K562 (cell line): ENCODE measurements around the gene SLC4A2. TPM values are rescaled to one million over a fixed set of nuclear protein-coding genes. Genes with fewer than 3 reads are reported as not detected.

ENCODE experiments used
- C11orf30 ChIP-seq: fragments of 450-650 bp; IDR thresholded peaks from 2 replicates; pipeline ENCODE4 v1.6.1; 2016; ENCODE audit warnings: low read depth, mild to moderate bottlenecking
- ERF ChIP-seq: fragments of 450-650 bp; formaldehyde crosslinking; IDR thresholded peaks from 2 replicates; pipeline ENCODE4 v1.4.0; 2020; ENCODE audit warnings: mild to moderate bottlenecking, mixed read lengths
- FOSL1 ChIP-seq: fragments of 200-800 bp; sonication (Bioruptor generic); conservative IDR thresholded peaks from 2 replicates; pipeline ENCODE4 v1.6.1; 2016; ENCODE audit warnings: missing genetic modification characterization, missing compliant biosample characterization
- IFI16 ChIP-seq: fragments of 250-450 bp; sonication (Bioruptor Pico); IDR thresholded peaks from 2 replicates; pipeline ENCODE4 v2.1.2; 2022; ENCODE audit warnings: mild to moderate bottlenecking, inconsistent platforms
- MAFG ChIP-seq: fragments of 450-650 bp; conservative IDR thresholded peaks from 2 replicates; pipeline ENCODE4 v1.6.1; 2016; ENCODE audit warnings: missing genetic modification characterization, missing compliant biosample characterization
- MTF1 ChIP-seq: fragments of 250-450 bp; sonication (Bioruptor Pico); IDR thresholded peaks from 2 replicates; pipeline ENCODE4 v1.9.0; 2021; ENCODE audit warnings: moderate library complexity, mild to moderate bottlenecking, inconsistent platforms, borderline replicate concordance
- MYNN ChIP-seq, 2 experiments: sonication (generic); formaldehyde crosslinking in 1 of 2; IDR thresholded peaks; 2 replicates each; pipeline versions ENCODE4 v1.5.0 to v1.6.1; 2016 to 2020; ENCODE audit warnings: antibody characterized with exemption in 1 of 2, missing genetic modification reagents in 1 of 2
- NCOA1 ChIP-seq: fragments of 450-650 bp; IDR thresholded peaks from 2 replicates; pipeline ENCODE4 v1.6.1; 2016; ENCODE audit warnings: low read depth
- PHB ChIP-seq: fragments of 250-450 bp; sonication (Bioruptor Pico); IDR thresholded peaks from 2 replicates; pipeline ENCODE4 v1.5.0; 2021
- STAT5A ChIP-seq: IDR thresholded peaks from 2 replicates; pipeline ENCODE4 v1.6.1; 2012; ENCODE audit warnings: low read length, inconsistent platforms, borderline replicate concordance
- TFAM ChIP-seq: fragments of 250-450 bp; sonication (Bioruptor Pico); conservative IDR thresholded peaks from 2 replicates; pipeline ENCODE4 v1.5.0; 2021; ENCODE audit warnings: mild to moderate bottlenecking, moderate library complexity
- ZNF408 ChIP-seq: fragments of 250-450 bp; sonication (Bioruptor Pico); IDR thresholded peaks from 2 replicates; pipeline ENCODE4 v1.4.0; 2020; ENCODE audit warnings: low read depth, mild to moderate bottlenecking, moderate library complexity
- ZNF77 ChIP-seq: fragments of 250-450 bp; sonication (Bioruptor Pico); IDR thresholded peaks from 2 replicates; pipeline ENCODE4 v1.5.0; 2020
- polyA plus RNA-seq, 8 experiments: library from polyadenylated mRNA; depleted of rRNA in 4 of 8; stranded (reverse) in 5 of 8; unstranded in 3 of 8; fragments of >200 nt; fragmentation: Nextera tagmentation in 2 of 8; fragmentation: Illumina TruSeq in 1 of 8; extraction: Ambion mirVana in 2 of 8; extraction: Trizol in 1 of 8; gene quantifications; 2 replicates each; pipeline versions ENCODE4 v1.2.1 to v1.2.3, GENCODE V29; 2011 to 2014; ENCODE audit warnings: inconsistent platforms in 1 of 8, missing spikeins in 1 of 8
- total RNA-seq, 7 experiments: library from RNA; depleted of rRNA in 6 of 7; stranded (reverse); fragments of >200 nt in 6 of 7; fragmentation: Illumina TruSeq in 2 of 7; extraction: Trizol in 2 of 7; gene quantifications; 2 replicates each; pipeline versions ENCODE4 v1.2.1 to v1.2.3, GENCODE V29; 2011 to 2021; ENCODE audit warnings: low replicate concordance in 1 of 7
- TF ChIP-seq, protein P1 (sequence below): fragments of 150-350 bp; conservative IDR thresholded peaks from 2 replicates; pipeline ENCODE4 v1.6.1; 2014; ENCODE audit warnings: low read length
- TF ChIP-seq, protein P2 (sequence below): sonication (generic); formaldehyde crosslinking; IDR thresholded peaks from 2 replicates; pipeline ENCODE4 v1.8.0; 2022; ENCODE audit warnings: missing genetic modification reagents, mild to moderate bottlenecking, moderate library complexity, borderline replicate concordance
- TF ChIP-seq, protein P3 (sequence below), 2 experiments: fragments of 450-650 bp; conservative IDR thresholded peaks; 2 replicates each; pipeline ENCODE4 v1.6.1; 2017; ENCODE audit warnings: mild to moderate bottlenecking in 2 of 2, moderate library complexity in 2 of 2
- TF ChIP-seq, protein P4 (sequence below): fragments of 450-650 bp; formaldehyde crosslinking; IDR thresholded peaks from 2 replicates; pipeline ENCODE4 v1.4.0; 2022; ENCODE audit warnings: mild to moderate bottlenecking, moderate library complexity
- TF ChIP-seq, protein P5 (sequence below): fragments of 450-650 bp; formaldehyde crosslinking; IDR thresholded peaks from 2 replicates; pipeline ENCODE4 v1.4.0; 2020; ENCODE audit warnings: mild to moderate bottlenecking, moderate library complexity

Gene SLC4A2
- total and polyA plus RNA-seq, 9 of the 15 experiments (the other 6 are each of a cell fraction or from before 2014, with no cell fraction given): 11.4 to 375 (median 130) TPM

DNA sequence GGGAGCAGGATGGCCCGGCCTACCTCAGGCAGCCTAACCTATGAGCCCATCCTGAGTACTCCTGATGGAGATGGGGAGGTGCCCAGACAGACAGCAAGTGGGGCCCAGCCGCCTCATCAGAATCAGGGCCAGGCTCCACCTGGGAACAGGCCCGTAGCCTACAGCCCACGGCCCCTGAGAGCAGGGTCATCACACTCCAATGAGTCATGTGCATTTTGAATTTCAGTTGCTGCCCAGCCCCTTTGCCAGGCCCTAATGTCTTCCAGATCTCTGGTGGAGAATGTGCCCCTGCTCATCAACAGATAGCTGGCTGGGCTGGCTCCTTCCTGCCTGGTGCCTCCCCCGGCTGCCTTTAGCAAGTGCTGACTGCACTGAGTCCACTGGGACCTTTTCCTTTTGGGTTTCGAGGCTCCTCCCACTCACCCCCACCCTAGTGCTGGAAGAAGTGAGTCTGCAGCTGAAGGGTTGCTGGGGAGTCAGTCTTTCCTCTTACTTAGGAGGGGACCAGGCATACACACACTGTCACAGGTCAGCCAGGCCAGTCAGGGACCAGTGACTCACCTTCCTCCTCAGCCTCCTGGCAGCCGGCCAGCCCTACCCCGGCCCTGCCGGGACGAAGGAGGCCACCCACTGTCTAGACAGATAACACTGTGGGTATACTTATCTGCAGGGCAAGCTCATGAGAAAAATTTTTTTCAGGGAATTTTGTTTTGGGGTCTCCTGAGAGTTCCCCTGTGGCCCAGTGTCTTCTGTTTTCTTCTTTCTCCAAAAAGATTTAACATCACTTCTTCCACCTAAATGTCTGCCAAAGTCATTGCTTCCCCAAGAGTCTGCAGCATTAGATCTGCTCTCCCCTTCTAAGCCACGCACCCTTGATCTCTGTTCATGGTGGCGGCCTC is 20.2 kb upstream of the SLC4A2 start (continued):
- no peak; the same call in 1 of the 2 replicates for TF ChIP-seq C11orf30
- TF ChIP-seq MAFG (tag): peak; percentile 3
- TF ChIP-seq, protein P1, sequence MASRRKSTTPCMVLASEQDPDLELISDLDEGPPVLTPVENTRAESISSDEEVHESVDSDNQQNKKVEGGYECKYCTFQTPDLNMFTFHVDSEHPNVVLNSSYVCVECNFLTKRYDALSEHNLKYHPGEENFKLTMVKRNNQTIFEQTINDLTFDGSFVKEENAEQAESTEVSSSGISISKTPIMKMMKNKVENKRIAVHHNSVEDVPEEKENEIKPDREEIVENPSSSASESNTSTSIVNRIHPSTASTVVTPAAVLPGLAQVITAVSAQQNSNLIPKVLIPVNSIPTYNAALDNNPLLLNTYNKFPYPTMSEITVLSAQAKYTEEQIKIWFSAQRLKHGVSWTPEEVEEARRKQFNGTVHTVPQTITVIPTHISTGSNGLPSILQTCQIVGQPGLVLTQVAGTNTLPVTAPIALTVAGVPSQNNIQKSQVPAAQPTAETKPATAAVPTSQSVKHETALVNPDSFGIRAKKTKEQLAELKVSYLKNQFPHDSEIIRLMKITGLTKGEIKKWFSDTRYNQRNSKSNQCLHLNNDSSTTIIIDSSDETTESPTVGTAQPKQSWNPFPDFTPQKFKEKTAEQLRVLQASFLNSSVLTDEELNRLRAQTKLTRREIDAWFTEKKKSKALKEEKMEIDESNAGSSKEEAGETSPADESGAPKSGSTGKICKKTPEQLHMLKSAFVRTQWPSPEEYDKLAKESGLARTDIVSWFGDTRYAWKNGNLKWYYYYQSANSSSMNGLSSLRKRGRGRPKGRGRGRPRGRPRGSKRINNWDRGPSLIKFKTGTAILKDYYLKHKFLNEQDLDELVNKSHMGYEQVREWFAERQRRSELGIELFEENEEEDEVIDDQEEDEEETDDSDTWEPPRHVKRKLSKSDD: no peak
- no peak for TF ChIP-seq MTF1 (CRISPR knock-in tag)
- no peak for TF ChIP-seq IFI16 (CRISPR knock-in tag)
- peak; percentile 91 for TF ChIP-seq MYNN (IDR thresholded peaks at IDR 0.05)
- TF ChIP-seq MYNN (CRISPR knock-in tag; IDR thresholded peaks at IDR 0.05): no peak
- peak; percentile 100 for TF ChIP-seq FOSL1 (tag)
- TF ChIP-seq, protein P2, sequence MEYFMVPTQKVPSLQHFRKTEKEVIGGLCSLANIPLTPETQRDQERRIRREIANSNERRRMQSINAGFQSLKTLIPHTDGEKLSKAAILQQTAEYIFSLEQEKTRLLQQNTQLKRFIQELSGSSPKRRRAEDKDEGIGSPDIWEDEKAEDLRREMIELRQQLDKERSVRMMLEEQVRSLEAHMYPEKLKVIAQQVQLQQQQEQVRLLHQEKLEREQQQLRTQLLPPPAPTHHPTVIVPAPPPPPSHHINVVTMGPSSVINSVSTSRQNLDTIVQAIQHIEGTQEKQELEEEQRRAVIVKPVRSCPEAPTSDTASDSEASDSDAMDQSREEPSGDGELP (CRISPR knock-in tag): peak; percentile 94
- no peak for TF ChIP-seq TFAM
- no peak for TF ChIP-seq ZNF408 (CRISPR knock-in tag)
- TF ChIP-seq, protein P3, sequence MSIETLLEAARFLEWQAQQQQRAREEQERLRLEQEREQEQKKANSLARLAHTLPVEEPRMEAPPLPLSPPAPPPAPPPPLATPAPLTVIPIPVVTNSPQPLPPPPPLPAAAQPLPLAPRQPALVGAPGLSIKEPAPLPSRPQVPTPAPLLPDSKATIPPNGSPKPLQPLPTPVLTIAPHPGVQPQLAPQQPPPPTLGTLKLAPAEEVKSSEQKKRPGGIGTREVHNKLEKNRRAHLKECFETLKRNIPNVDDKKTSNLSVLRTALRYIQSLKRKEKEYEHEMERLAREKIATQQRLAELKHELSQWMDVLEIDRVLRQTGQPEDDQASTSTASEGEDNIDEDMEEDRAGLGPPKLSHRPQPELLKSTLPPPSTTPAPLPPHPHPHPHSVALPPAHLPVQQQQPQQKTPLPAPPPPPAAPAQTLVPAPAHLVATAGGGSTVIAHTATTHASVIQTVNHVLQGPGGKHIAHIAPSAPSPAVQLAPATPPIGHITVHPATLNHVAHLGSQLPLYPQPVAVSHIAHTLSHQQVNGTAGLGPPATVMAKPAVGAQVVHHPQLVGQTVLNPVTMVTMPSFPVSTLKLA (conservative IDR thresholded peaks at IDR 0.05): peak in 1 of 2 experiments; percentile 85; a peak in 2 of 4 replicates
- TF ChIP-seq STAT5A: peak; percentile 86; the same call in 1 of the 2 replicates
- TF ChIP-seq PHB: no peak
- TF ChIP-seq NCOA1: peak; percentile 66; the same call in 1 of the 2 replicates
- TF ChIP-seq, protein P4, sequence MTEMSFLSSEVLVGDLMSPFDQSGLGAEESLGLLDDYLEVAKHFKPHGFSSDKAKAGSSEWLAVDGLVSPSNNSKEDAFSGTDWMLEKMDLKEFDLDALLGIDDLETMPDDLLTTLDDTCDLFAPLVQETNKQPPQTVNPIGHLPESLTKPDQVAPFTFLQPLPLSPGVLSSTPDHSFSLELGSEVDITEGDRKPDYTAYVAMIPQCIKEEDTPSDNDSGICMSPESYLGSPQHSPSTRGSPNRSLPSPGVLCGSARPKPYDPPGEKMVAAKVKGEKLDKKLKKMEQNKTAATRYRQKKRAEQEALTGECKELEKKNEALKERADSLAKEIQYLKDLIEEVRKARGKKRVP (CRISPR knock-in tag): no peak
- TF ChIP-seq, protein P5, sequence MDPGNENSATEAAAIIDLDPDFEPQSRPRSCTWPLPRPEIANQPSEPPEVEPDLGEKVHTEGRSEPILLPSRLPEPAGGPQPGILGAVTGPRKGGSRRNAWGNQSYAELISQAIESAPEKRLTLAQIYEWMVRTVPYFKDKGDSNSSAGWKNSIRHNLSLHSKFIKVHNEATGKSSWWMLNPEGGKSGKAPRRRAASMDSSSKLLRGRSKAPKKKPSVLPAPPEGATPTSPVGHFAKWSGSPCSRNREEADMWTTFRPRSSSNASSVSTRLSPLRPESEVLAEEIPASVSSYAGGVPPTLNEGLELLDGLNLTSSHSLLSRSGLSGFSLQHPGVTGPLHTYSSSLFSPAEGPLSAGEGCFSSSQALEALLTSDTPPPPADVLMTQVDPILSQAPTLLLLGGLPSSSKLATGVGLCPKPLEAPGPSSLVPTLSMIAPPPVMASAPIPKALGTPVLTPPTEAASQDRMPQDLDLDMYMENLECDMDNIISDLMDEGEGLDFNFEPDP (CRISPR knock-in tag): no peak
- no peak for TF ChIP-seq ERF
- no peak for TF ChIP-seq ZNF77 (CRISPR knock-in tag)
